ENCODE data around the gene CLCN4.
A peak's percentile ranks its signal among the peaks of the same experiment; 100 is the strongest.

The CLCN4 gene

DNA sequence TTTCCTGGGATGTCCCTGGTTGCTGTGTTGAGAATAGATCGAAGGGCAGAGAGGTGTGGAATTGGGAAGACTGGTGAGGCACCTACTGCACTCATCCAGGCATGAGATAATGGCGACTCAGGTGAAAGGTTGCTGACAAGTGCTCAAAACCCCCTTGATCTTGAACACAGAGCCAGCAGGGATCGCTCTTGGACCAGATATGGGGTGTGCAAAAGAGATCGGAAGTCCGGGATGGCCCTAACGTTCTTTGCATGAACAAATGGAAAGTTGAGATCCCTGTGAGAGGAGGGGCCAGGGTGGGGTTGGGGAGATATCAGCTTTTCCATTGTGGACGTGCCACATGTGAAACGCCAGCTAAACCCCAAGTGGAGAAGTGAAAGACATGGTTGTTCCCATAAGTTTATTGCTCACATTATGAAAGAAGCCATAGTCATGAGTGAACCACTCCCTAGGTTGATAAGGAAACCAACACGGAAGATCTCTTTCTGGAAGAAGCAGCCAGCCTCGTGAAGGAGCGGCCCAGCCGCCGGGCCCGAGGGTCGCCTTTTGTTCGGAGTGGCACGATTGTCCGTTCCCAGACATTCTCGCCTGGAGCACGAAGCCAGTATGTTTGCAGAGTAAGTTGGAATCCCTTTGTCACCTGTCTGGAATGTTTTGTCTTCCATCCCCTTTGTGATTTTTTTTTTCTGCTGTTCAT, 22.6 kb upstream of the CLCN4 start:
- no peak for DNase-seq

DNA sequence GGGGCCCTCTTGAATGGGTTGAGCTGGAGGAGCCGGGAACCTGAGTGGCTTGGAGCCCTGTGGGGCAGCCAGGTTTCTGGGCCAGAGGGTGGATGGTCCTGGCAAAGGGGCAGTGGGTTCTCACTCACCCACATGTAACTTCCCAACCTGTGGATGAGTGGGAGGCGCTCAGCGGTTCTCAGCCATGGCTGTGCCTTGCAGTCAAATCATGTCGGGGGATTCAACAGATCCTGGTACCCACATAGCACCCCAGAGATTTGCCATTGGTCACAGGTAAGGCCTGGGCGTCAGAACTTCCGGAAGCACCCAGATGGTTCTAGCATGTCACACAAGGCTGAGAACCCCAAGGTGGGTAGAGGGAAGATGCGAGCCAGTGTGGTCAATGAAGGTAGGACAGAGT, 21.9 kb upstream of the CLCN4 start:
- DNase-seq, result no peak

DNA sequence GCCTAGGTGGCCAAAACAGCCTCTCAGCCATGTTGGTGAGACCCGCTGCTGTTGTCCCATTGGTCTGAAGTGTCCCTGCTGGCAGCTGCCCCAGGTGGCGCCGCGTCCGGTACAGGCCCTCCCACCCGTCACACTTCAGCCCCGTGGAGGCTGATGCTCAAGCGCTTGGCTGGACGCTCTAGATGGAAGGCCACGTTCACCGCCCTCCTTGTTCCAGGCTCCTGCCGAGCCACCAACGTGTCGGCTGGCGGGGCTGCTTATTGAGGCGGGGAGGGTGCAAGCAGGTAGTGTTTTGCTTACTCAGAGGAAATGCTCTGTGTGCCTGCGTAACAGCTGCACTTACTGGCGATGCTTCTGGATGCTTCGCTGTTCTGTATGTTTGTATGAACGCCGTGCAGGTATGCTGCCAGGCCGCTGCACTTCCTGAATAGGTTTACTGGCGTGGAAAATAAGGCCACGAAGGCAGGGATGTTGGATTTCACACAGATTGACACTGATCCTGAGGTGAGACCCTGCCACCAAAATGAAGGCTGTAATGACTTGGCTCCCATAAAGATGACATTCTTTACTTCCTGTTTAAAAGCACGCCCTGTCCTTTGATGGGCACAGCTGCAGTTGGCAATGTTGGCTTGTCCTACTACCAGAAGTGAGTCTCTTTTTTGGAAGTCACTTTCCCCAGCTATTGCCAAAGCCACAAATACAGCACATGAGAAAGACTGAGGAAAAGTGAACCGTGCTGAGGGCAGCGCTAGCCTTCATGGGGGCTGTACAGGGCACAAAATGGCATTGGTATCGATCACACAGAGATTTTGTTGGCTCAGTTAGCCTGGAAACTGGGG, 21.0 kb upstream of the CLCN4 start:
- no peak for DNase-seq

DNA sequence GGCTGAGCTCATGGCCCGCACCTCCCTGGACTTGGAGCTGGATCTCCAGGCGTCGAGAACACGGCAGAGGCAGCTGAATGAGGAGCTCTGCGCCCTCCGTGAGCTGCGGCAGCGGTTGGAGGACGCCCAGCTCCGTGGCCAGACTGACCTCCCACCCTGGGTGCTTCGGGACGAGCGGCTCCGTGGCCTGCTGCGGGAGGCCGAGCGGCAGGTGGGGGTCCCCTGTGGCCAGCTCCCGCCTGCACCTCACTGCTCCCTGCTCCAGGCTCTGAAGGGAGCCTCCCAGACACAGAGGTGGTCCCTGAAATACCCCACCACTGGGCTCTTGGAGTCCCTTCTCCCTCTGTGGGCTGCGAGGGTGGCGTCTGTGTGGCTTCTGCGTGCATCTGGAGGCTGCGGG, 18.0 kb upstream of the CLCN4 start:
- DNase-seq, result no peak

DNA sequence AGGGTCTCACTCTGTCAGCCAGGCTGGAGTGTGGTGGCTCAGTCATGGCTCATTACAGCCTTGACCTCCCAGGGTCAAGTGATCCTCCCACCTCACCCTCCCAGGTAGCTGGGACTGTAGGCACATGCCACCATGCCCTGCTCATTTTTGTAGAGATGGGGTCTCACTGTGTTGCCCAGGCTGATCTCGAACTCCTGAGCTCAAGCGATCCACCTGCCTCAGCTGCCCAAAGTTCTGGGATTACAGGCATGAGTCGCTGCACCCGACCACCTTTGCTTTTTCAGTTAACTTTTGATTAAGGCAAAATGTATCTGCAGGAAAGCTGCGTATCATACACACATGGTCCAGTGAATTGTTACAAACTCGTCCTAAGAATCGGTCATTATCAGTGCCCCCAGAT, 16.5 kb upstream of the CLCN4 start:
- no peak for DNase-seq

DNA sequence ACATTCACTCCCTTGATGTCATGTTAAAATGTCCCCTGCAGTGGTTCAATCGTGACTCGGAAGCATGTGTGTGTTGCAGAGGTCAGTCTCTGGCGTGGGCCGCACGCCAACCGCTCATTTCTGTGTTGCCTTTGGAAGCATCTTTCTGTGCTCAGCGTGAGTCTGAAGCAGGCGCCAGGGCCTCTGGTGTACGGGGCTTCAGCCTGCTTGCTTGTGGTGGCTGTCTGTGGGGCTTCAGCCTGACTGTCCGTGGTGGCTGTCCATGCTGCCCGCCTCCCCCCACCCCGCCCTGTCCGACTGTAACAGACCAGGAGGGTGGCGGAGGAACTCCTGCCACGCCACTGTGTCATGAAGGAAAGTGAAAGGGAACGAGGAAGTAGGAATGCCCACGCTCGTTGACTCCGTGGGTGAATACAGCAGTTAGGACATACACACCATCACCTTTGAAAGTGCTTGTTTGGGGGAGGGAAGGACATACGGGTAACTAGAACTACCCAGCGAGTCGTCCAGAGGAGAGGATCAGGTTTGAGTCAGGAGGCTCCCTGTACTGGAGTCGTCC, 14.7 kb upstream of the CLCN4 start:
- DNase-seq, result no peak

DNA sequence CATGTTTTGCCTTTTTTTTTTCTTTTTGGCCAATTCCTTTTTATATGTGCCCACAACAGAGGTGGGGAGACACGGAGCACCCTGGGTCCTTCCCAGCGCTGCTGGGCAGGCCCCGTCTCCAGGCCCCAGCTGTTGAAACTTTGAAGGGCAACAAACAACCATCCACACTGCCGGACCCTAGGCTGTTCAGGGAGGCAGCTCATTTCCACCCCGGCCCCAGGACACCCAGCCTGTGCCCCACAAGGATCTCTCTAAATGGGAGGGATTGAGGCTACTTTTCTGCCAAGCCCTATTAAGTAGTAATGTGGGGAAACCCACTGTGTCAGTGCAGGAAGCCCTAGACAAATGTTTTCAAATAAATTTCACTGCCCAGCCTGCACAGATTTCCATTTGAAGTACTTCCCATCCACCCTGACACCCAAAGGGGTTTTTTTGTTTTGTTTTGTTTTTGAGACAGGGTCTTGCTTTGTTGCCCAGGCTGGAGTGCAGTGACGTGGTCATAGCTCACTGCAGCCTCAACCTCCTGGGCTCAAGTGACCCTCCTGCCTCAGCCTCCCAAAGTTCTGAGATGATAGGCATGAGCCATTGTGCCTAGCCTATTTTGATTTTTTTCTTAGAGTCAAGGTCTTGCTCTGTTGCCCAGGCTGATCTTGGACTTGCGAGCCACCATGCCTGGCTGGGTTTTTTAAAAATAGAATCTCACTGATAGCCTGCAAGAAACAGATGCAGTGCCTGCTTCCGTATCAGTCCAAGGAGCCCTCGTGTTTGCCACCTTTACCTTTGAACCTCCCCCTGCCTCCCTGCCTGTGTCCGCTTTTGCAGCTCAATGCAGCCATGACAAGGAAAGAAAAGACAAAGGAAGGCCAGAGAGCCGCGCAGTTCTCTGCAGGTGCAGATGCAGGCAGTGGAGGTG, 13.4 kb upstream of the CLCN4 start:
- DNase-seq, result no peak

DNA sequence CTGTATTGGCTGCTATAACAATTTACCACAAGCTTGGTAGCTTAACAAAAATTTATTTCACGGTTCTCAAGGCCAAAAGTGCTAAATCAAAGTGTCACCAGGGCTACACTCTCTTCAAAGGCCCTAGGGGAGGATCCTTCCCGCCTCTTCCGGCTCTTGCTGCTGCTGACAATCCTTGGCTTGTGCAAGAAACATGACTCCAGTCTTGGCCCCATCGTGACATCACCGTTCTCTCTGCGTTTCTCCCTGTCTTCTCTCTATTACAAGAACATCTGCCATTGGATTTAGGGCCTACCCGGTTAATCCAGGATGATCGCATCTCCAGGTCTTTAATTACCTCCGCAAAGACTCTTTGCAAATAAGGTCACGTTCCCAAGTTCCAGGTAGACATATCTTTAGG, 10.4 kb upstream of the CLCN4 start:
- DNase-seq, result no peak

DNA sequence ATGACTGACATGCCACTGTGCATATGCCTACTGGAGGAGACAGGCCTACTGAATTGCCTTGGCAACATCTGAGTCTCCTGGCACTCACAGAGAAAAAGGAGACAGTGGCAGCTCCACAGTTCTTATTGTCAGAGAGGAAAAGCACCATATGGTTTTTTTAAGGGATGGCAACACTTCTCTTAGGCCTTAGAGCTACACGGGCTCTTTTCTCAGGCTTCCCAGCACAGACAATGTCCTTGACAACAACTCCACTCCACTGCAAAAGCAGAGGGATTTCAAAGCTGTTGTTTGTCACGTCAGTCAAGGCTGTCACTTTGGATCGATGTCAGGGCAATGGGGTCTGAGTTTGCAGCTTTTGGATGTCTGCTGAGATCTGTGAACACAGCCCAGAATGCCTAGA, 4.7 kb upstream of the CLCN4 start:
- no peak for DNase-seq

DNA sequence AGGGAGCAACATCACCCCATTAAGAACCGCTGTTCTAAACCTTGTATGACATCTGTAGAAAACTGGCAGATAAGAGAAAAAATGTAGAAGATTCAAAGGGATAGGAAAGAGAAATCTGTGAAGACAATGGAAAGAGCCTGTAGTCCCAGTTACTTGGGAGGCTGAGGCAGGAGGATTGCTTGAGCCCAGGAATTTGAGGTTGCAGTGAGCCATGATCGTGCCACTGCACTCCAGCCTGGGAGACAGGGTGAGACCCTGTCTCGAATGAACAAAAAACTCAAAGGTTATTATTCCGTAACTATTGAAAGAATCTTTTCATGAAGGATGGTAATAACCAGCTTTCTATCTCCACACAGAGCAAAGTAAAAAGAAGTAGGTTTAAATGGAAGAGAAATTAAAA, 1.6 kb upstream of the CLCN4 start:
- DNase-seq, result no peak

DNA sequence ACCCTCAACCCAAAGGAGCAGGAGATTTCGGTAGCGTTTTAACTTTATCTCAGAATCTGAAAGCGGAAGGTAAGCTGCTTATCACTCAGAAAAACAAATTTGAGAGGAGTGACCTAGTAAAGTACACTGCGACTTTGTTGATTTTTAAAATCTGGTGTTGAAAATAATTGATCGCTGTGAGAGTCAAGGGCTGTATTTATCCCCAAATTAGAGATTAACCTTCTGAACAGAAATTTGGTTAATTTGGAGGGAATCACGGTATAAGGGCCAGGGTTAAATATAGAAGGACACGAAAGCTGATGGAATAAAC, 212 bp downstream of the CLCN4 start:
- DNase-seq, result no peak

DNA sequence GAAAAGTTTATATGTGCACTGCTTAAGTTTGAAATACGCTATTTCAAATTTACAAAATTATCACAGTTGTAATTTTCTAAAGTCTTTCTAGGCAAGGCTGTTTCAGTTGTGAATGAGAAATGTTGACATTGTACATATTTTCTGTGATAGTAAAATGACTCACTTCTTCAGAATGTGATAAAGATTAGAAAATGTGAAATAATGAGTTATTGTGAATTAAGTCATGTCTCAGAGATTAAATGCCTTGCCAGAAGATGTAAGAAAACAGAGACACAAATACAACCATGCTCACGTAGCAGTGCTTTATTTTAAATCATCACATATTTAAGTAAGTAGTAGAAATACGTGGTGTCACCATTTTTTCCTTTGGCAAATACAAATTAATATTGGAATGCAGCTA, 768 bp downstream of the CLCN4 start:
- DNase-seq, result no peak

DNA sequence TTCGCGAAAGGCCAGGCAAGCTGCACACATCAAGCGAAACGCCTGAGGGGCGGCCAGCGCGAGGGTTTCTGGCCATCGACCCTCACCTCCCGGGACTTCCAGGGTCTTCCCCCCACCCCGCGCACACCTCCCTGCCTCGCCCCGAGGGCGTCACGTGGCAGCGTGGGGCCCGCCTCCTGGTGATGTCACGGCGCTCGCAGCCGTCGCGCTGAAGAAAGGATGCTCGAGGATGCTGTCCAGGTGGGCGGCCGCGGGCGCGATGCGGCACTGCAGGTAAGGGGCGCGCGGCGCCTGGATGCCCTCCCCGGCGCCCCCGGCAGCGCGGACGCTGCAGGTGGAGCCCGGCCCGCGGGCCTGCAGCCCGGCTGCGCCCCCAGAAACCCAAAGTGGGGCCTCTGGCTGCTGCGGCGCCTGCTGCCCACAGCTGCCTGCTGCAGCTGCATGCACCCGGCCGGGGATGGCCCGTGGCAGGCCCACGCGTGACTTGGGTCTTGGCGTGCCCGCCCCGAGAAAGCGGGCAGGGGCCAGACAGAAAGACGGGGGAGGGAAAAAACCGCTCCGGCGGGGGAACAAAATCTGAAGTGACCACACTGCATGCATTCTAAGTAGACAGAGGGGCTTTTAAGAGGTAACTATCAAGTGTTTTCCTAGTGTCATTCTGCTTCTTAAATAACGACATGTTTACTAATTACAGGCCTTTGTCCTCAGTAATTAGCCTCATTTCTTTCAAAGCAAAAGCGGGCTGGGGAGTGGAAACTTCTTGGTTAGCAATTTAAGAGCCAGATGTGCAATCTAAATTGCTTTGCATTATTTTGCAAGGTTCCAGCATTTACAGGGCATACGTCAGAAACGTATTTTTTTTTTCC, 1.7 kb downstream of the CLCN4 start:
- peak; percentile 25 for DNase-seq

DNA sequence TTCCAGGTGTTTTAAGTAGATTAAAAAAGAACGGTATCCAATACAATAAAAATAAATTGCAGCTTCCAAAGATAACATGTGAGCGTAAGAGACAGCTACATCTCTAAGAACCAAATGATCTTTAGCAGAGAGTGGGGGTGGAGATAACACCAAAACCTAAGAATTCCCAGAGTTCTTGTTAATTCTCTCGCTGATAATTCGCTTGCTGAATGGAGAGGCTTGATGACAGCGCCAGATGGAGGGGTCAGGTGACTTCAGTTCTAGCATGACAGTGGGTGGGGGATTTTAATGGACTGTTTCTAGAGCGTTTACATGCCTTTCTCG, 2.3 kb downstream of the CLCN4 start:
- DNase-seq, result no peak

DNA sequence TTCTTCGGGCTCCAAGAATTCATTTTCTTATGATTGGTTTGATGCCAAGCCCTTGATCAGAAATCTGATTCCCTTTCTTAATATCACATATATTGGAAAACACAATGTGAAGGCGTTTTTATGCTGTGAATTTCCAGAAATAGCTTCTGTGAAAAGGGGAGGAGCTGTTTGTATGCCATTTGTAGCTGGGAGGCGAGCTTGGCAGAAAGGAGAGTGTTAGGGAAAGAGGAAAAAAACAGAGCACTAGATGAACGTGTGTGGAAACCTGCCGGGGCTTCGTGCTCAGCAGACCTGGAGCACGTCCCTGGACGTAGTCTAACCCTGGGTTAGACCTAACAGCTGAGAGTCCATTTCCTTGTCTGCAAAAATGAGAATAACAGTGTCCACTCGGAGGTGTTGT, 3.4 kb downstream of the CLCN4 start:
- no peak for DNase-seq

DNA sequence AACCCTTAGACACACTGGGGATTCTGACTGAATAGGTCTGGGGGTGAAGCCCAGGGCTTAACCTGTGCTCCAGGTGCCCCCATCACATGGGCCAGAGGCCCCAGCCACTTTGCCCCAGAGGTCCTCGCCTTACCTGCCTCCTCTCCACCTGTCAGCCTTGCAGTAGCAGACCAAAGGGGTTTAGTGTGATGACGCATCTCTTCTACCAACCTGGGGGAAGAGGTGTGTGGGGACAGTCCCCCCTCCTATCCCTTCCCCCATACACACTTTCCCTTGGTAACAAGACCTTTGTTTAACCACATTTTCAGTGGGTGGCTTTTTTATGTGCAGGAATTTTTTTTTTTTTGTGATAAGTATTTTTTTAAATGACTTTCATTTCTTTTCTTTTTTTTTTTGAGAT, 6.3 kb downstream of the CLCN4 start:
- DNase-seq, result no peak

DNA sequence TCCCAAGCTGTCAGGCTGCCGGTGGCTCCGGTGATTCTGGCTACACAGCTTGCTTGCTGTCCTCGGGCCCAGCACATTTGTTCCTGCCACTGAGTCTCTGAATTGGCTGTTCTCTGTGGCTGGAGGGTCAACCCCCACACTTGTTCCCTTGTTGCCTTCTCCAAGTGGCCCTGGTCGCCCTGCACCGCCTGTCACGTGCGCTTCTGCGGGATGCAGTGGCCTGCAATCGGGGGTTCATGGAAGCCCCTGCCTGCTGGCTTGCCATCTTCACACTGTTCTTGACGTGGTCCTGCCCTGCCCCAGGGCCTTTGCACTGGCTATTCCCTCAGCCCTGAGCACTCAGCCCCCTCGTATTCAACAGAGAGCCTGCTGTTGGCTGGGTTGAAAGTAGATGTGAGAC, 8.1 kb downstream of the CLCN4 start:
- no peak for DNase-seq

DNA sequence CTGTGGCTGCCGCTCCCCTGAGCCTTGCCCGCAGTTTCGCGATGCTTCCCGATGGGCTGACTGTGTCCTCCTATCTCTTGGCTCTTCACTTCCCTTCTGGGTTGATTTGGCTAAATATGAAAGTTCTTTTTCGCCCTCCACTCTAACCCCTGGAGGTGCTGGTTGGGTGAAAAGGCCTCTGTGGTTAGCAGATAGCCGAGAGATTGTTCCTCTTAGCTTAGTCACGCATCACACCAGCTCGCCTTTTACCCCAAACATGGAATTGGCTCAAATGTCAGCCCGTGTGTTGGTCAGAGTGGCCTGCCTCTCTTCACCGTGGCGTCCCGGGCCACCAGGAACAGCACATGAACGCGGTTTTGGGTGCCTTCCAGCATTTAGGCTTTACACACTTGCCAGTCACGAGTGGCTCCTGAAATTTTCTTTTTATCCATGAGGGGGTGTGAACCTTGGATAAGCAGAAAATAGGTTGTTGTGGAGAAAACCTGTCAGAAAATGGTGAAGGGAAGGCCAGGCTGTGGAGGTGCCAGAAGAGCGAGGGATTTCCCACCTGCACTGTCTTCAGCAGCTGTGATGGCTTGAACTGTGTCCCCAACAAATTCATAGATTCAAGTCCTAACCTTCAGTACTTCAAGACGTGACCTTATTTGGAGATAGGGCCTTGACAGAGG, 8.9 kb downstream of the CLCN4 start:
- DNase-seq, result no peak

DNA sequence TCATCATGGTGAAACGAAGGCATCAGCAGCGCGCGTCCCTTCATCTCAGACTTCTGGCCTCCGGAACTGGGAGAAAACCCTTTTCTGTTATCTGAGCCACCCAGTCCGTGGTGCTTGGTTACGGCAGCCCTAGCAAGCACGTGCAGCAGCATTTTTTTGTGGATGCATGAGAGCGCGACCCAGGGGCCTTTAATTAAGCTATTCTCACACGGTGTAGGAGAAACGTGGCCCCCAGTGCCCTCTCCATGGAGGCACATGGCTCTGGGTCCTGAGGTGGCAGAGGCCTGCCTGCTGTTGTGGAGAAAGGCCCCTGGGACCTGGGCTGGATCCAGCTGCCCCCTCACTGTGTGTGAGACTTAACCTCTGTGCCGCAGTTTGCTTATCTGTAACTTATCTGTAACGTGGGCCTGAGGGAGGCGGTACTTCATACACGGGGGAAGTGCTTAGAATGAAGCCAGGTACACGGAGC, 9.5 kb downstream of the CLCN4 start:
- DNase-seq, result no peak

DNA sequence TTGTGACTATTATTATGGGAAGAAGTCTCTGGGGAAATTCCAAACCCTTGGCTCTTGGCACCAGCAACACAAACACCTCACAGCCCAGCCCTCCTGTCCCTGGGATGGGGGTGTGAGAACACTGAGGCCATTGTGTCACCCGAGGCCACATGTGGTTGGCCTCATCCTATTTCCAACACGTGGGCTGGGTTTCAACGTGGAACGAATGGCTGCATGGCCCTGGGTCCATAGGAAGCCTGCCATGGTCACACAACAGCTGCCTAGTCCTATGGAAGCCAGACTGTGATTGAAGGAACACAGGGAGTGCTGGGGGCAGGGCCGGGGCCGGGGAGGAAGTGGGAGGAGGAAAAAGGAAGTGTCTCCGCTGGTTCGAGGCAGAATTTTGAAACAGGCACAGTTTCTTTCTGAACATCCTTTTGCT, 10.0 kb downstream of the CLCN4 start:
- no peak for DNase-seq

DNA sequence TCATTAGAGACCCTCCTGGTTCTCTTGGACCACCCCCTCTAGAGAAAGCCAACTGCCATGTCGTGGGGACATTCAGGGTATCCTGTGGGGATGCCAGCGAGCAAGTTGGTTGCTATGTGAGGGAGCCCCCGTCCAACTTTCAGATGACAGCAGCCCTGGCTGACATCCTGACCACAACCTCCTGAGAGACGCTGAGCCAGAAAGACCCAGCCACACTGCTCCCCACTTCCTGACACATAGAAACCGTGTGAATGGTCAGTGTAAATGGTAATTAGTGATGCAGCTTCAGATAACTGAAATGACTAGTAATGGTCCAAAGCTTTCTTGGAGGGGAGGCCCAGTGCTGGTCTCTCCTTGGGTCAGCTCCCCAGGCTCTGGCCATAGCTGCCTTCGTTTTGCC, 10.8 kb downstream of the CLCN4 start:
- no peak for DNase-seq

DNA sequence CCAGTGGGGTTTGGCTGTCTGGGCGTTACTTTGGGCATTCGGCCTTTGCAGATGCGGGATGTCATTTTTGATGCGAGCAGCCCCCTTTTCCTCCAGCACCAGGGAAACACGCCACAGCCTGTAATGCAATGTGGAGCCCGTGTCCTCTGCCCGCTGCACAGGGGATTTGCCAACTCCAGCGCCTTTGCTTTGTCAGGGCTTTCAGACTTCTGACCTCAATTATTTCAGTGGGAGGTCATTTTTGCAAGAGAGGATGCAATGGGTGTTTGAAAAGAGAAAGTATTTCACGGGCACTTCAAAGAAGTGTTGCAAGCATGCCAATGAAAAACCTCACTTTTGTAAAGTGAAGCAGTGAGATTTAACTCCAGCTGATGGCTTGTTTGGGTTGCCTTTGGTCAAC, 11.5 kb downstream of the CLCN4 start:
- DNase-seq, result no peak

All from NCI-H510A (cell line).